GM19324 (cell line): ENCODE data around the gene B3GNT5.

Experiments used
- ATAC-seq: cut with Tn5 transposase; IDR thresholded peaks from one replicate; pipeline ENCODE4 v1.9.1; 2021; ENCODE audit warnings: mild to moderate bottlenecking, moderate library complexity; ENCODE audit not compliant: unreplicated experiment, low FRiP score

B3GNT5 gene

GRCh38 chr3:183252973-183253527 lies at the start of gene B3GNT5:
B3GNT5 (plus strand) TSS chr3:183253253; CDS start chr3:183269799, 16,546 bp downstream.
- ATAC-seq, result no peak

GRCh38 chr3:183203670-183204069 lies 49.4 kb upstream of the B3GNT5 start:
- no peak for ATAC-seq

GRCh38 chr3:183208260-183208659 lies 44.8 kb upstream of the B3GNT5 start:
- ATAC-seq, result no peak

GRCh38 chr3:183208800-183209199 lies 44.3 kb upstream of the B3GNT5 start:
- ATAC-seq, result no peak

GRCh38 chr3:183210341-183210740 lies 42.7 kb upstream of the B3GNT5 start:
- ATAC-seq, result no peak

GRCh38 chr3:183210862-183211341 lies 42.2 kb upstream of the B3GNT5 start:
- ATAC-seq, result no peak

- no peak for ATAC-seq
Observed at GRCh38 chr3:183211352-183211751, 41.7 kb upstream of the B3GNT5 start.

GRCh38 chr3:183212096-183212495 lies 41.0 kb upstream of the B3GNT5 start:
- ATAC-seq, result no peak

GRCh38 chr3:183212565-183212964 lies 40.5 kb upstream of the B3GNT5 start:
- no peak for ATAC-seq

GRCh38 chr3:183213415-183214276 lies 39.4 kb upstream of the B3GNT5 start:
- ATAC-seq, result no peak

- ATAC-seq, result no peak
Observed at GRCh38 chr3:183214277-183214612, 38.8 kb upstream of the B3GNT5 start.

GRCh38 chr3:183215591-183216202 lies 37.4 kb upstream of the B3GNT5 start:
- ATAC-seq, result no peak

GRCh38 chr3:183217548-183218332 lies 35.3 kb upstream of the B3GNT5 start:
- ATAC-seq, result no peak

- no peak for ATAC-seq
Observed at GRCh38 chr3:183218826-183219225, 34.2 kb upstream of the B3GNT5 start.

- ATAC-seq, result no peak
Observed at GRCh38 chr3:183220828-183221227, 32.2 kb upstream of the B3GNT5 start.

GRCh38 chr3:183222631-183223235 lies 30.3 kb upstream of the B3GNT5 start:
- no peak for ATAC-seq

- no peak for ATAC-seq
Observed at GRCh38 chr3:183224180-183224970, 28.7 kb upstream of the B3GNT5 start.

- no peak for ATAC-seq
Observed at GRCh38 chr3:183226333-183226890, 26.6 kb upstream of the B3GNT5 start.

GRCh38 chr3:183227586-183227985 lies 25.5 kb upstream of the B3GNT5 start:
- no peak for ATAC-seq
